K562 (cell line): ENCODE measurements around the gene TRIM37. TPM values are rescaled to one million over a fixed set of nuclear protein-coding genes. Genes with fewer than 3 reads are reported as not detected.
A peak's percentile ranks its signal among the peaks of the same experiment; 100 is the strongest.

Experiments
- BMI1 ChIP-seq: fragments of 150-350 bp; IDR thresholded peaks from 2 replicates; pipeline ENCODE4 v1.6.1; 2014; ENCODE audit warnings: low read length
- CEBPB ChIP-seq: fragments of 450-650 bp; IDR thresholded peaks from 2 replicates; pipeline ENCODE4 v1.6.1; 2016; ENCODE audit warnings: missing genetic modification characterization, missing compliant biosample characterization
- ESRRB ChIP-seq: fragments of 250-450 bp; sonication (Bioruptor Pico); IDR thresholded peaks from 2 replicates; pipeline ENCODE4 v1.5.0; 2020; ENCODE audit warnings: mild to moderate bottlenecking, moderate library complexity, borderline replicate concordance
- FOS ChIP-seq: IDR thresholded peaks from 3 replicates; pipeline ENCODE4 v1.6.1; 2011; ENCODE audit not compliant: insufficient read length; ENCODE audit errors: extremely low read depth
- HOXB6 ChIP-seq: fragments of 250-450 bp; sonication (Bioruptor Pico); IDR thresholded peaks from 2 replicates; pipeline ENCODE4 v1.5.1; 2022; ENCODE audit warnings: mild to moderate bottlenecking, borderline replicate concordance
- TARDBP ChIP-seq: fragments of 450-650 bp; IDR thresholded peaks from 2 replicates; pipeline ENCODE4 v1.6.1; 2016
- ZC3H8 ChIP-seq: fragments of 450-650 bp; IDR thresholded peaks from 2 replicates; pipeline ENCODE4 v1.6.1; 2017
- ZNF76 ChIP-seq: fragments of 250-450 bp; sonication (Bioruptor Pico); IDR thresholded peaks from 2 replicates; pipeline ENCODE4 v1.4.0; 2020; ENCODE audit warnings: mild to moderate bottlenecking, moderate library complexity, borderline replicate concordance
- ZSCAN29 ChIP-seq: fragments of 450-650 bp; IDR thresholded peaks from 2 replicates; pipeline ENCODE4 v1.6.1; 2017
- polyA plus RNA-seq, 8 experiments: library from polyadenylated mRNA; depleted of rRNA in 4 of 8; stranded (reverse) in 5 of 8; unstranded in 3 of 8; fragments of >200 nt; fragmentation: Nextera tagmentation in 2 of 8; fragmentation: Illumina TruSeq in 1 of 8; extraction: Ambion mirVana in 2 of 8; extraction: Trizol in 1 of 8; gene quantifications; 2 replicates each; pipeline versions ENCODE4 v1.2.1 to v1.2.3, GENCODE V29; 2011 to 2014; ENCODE audit warnings: inconsistent platforms in 1 of 8, missing spikeins in 1 of 8
- total RNA-seq, 7 experiments: library from RNA; depleted of rRNA in 6 of 7; stranded (reverse); fragments of >200 nt in 6 of 7; fragmentation: Illumina TruSeq in 2 of 7; extraction: Trizol in 2 of 7; gene quantifications; 2 replicates each; pipeline versions ENCODE4 v1.2.1 to v1.2.3, GENCODE V29; 2011 to 2021; ENCODE audit warnings: low replicate concordance in 1 of 7
- TF ChIP-seq, protein P1 (sequence below), 2 experiments: fragments of 450-650 bp; formaldehyde crosslinking in 1 of 2; IDR thresholded peaks; 2 replicates each; pipeline versions ENCODE4 v1.4.0 to v1.6.1; 2014 to 2020; ENCODE audit warnings: mild to moderate bottlenecking in 2 of 2, borderline replicate concordance in 1 of 2, low read depth in 1 of 2
- TF ChIP-seq, protein P2 (sequence below): fragments of 450-650 bp; formaldehyde crosslinking; conservative IDR thresholded peaks from 2 replicates; pipeline ENCODE4 v1.4.0; 2022; ENCODE audit warnings: mild to moderate bottlenecking, missing genetic modification characterization
- TF ChIP-seq, protein P3 (sequence below), 3 experiments: fragments of 200-800 bp in 1 of 3; fragments of 250-450 bp in 1 of 3; fragments of 450-650 bp in 1 of 3; sonication (Bioruptor Pico) in 1 of 3; sonication (Bioruptor generic) in 1 of 3; formaldehyde crosslinking in 1 of 3; IDR thresholded peaks; 2 replicates each; pipeline versions ENCODE4 v1.6.1 to v1.8.0; 2016 to 2022; ENCODE audit warnings: mild to moderate bottlenecking in 2 of 3, missing genetic modification characterization in 2 of 3, missing compliant biosample characterization in 1 of 3, moderate library complexity in 1 of 3
- TF ChIP-seq, protein P4 (sequence below): sonication (generic); formaldehyde crosslinking; IDR thresholded peaks from 2 replicates; pipeline ENCODE4 v1.8.1; 2023; ENCODE audit warnings: mild to moderate bottlenecking, missing genetic modification reagents

TRIM37 gene
- total and polyA plus RNA-seq, 9 of the 15 experiments (the other 6 are each of a cell fraction or from before 2014, with no cell fraction given) = 4.5 to 31.4 (median 23.8) TPM

DNA sequence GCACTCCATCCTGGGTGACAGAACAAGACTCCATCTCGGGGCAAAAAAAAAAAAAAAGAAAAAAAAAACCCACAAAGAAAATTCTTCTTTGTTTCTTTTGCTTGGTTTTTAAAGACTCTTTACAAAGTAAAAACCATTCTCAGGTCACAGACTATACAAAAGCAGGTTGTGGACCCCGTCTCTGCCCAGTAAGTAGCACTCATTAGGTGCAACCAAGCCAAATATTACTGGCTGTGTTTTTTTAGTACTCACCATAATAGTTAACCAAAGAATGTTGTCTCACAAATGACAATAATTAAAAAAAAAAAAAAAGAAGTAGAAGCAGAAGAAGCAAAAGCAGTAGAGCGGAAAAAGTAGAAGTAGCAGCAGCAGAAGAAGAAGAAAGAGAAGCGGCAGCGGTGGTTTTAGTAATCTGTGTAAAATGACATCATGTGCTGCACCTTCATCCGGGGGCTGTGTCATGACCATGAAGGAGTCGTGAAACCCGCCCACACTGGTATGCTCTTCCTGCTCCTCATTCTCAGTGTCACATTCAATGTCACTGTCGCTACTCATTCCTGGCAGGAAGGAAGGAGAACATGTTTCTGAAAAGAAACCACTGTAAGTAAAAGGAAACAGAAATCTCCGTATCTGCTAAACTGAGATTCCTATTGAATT is 105.4 kb downstream of the TRIM37 start (continued):
- TF ChIP-seq, protein P1, sequence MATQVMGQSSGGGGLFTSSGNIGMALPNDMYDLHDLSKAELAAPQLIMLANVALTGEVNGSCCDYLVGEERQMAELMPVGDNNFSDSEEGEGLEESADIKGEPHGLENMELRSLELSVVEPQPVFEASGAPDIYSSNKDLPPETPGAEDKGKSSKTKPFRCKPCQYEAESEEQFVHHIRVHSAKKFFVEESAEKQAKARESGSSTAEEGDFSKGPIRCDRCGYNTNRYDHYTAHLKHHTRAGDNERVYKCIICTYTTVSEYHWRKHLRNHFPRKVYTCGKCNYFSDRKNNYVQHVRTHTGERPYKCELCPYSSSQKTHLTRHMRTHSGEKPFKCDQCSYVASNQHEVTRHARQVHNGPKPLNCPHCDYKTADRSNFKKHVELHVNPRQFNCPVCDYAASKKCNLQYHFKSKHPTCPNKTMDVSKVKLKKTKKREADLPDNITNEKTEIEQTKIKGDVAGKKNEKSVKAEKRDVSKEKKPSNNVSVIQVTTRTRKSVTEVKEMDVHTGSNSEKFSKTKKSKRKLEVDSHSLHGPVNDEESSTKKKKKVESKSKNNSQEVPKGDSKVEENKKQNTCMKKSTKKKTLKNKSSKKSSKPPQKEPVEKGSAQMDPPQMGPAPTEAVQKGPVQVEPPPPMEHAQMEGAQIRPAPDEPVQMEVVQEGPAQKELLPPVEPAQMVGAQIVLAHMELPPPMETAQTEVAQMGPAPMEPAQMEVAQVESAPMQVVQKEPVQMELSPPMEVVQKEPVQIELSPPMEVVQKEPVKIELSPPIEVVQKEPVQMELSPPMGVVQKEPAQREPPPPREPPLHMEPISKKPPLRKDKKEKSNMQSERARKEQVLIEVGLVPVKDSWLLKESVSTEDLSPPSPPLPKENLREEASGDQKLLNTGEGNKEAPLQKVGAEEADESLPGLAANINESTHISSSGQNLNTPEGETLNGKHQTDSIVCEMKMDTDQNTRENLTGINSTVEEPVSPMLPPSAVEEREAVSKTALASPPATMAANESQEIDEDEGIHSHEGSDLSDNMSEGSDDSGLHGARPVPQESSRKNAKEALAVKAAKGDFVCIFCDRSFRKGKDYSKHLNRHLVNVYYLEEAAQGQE (IDR thresholded peaks at IDR 0.05; ENCODE audit: borderline replicate concordance) = no peak
- TF ChIP-seq, protein P1 (CRISPR knock-in tag; IDR thresholded peaks at IDR 0.05; ENCODE audit: low read depth) = no peak
- TF ChIP-seq, protein P2, sequence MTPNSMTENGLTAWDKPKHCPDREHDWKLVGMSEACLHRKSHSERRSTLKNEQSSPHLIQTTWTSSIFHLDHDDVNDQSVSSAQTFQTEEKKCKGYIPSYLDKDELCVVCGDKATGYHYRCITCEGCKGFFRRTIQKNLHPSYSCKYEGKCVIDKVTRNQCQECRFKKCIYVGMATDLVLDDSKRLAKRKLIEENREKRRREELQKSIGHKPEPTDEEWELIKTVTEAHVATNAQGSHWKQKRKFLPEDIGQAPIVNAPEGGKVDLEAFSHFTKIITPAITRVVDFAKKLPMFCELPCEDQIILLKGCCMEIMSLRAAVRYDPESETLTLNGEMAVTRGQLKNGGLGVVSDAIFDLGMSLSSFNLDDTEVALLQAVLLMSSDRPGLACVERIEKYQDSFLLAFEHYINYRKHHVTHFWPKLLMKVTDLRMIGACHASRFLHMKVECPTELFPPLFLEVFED (CRISPR knock-in tag) = no peak
- TF ChIP-seq CEBPB (tag) (no peak), ZNF76 (CRISPR knock-in tag) (no peak), FOS (no peak), ESRRB (CRISPR knock-in tag) (no peak), TARDBP (no peak), HOXB6 (no peak), BMI1 (no peak), ZC3H8 (no peak), ZSCAN29 (no peak)
- TF ChIP-seq, protein P3, sequence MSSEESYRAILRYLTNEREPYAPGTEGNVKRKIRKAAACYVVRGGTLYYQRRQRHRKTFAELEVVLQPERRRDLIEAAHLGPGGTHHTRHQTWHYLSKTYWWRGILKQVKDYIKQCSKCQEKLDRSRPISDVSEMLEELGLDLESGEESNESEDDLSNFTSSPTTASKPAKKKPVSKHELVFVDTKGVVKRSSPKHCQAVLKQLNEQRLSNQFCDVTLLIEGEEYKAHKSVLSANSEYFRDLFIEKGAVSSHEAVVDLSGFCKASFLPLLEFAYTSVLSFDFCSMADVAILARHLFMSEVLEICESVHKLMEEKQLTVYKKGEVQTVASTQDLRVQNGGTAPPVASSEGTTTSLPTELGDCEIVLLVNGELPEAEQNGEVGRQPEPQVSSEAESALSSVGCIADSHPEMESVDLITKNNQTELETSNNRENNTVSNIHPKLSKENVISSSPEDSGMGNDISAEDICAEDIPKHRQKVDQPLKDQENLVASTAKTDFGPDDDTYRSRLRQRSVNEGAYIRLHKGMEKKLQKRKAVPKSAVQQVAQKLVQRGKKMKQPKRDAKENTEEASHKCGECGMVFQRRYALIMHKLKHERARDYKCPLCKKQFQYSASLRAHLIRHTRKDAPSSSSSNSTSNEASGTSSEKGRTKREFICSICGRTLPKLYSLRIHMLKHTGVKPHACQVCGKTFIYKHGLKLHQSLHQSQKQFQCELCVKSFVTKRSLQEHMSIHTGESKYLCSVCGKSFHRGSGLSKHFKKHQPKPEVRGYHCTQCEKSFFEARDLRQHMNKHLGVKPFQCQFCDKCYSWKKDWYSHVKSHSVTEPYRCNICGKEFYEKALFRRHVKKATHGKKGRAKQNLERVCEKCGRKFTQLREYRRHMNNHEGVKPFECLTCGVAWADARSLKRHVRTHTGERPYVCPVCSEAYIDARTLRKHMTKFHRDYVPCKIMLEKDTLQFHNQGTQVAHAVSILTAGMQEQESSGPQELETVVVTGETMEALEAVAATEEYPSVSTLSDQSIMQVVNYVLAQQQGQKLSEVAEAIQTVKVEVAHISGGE (CRISPR knock-in tag; IDR thresholded peaks at IDR 0.05) = peak in 1 of 3 experiments; percentile 80; a peak in 1 of 6 replicates
- TF ChIP-seq, protein P4, sequence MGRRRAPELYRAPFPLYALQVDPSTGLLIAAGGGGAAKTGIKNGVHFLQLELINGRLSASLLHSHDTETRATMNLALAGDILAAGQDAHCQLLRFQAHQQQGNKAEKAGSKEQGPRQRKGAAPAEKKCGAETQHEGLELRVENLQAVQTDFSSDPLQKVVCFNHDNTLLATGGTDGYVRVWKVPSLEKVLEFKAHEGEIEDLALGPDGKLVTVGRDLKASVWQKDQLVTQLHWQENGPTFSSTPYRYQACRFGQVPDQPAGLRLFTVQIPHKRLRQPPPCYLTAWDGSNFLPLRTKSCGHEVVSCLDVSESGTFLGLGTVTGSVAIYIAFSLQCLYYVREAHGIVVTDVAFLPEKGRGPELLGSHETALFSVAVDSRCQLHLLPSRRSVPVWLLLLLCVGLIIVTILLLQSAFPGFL (CRISPR knock-in tag) = no peak
